Endodermal cell (in vitro differentiated cells): Measurements from ENCODE around the gene SLC19A1. TPM values are rescaled to one million over a fixed set of nuclear protein-coding genes. Genes with fewer than 3 reads are reported as not detected.

ENCODE experiments used
- DNase-seq: peaks from one replicate; pipeline ENCODE4 v3.0.0-alpha.2; 2017
- H3K27ac ChIP-seq: 2 replicates; pipeline ENCODE4 v1.5.1; 2013; ENCODE audit warnings: mild to moderate bottlenecking, low read depth, low read length, moderate library complexity
- H3K27me3 ChIP-seq: 2 replicates; pipeline ENCODE4 v1.6.1; 2013; ENCODE audit warnings: mild to moderate bottlenecking, low read length, moderate library complexity; ENCODE audit not compliant: insufficient read depth, control insufficient read depth, poor library complexity, severe bottlenecking
- H3K36me3 ChIP-seq: 2 replicates; pipeline ENCODE4 v1.7.0; 2013; ENCODE audit warnings: mild to moderate bottlenecking, low read length, moderate library complexity; ENCODE audit not compliant: control insufficient read depth, insufficient read depth
- H3K4me1 ChIP-seq: one replicate; pipeline ENCODE4 v1.7.0; 2013; ENCODE audit warnings: low read length; ENCODE audit not compliant: control insufficient read depth, insufficient read depth
- H3K4me3 ChIP-seq: 2 replicates; pipeline ENCODE4 v1.5.1; 2013; ENCODE audit warnings: mild to moderate bottlenecking, low read length, moderate library complexity
- H3K9ac ChIP-seq: 2 replicates; pipeline ENCODE4 v1.6.1; 2013; ENCODE audit warnings: mild to moderate bottlenecking, low read length, moderate library complexity; ENCODE audit not compliant: poor library complexity, severe bottlenecking; ENCODE audit errors: extremely low read depth
- H3K9me3 ChIP-seq: 2 replicates; pipeline ENCODE4 v1.6.1; 2013; ENCODE audit warnings: mild to moderate bottlenecking, low read length, moderate library complexity; ENCODE audit not compliant: control insufficient read depth
- H3K27ac Mint-ChIP-seq: 2 replicates; pipeline ENCODE4 v1.8.0; 2020; ENCODE audit warnings: mixed read lengths
- H3K27me3 Mint-ChIP-seq: 2 replicates; pipeline ENCODE4 v1.8.0; 2021; ENCODE audit warnings: mild to moderate bottlenecking, mixed read lengths; ENCODE audit not compliant: insufficient read depth
- H3K36me3 Mint-ChIP-seq: 2 replicates; pipeline ENCODE4 v1.8.0; 2020; ENCODE audit warnings: low read depth, mixed read lengths
- H3K4me1 Mint-ChIP-seq: 2 replicates; pipeline ENCODE4 v1.8.0; 2020; ENCODE audit warnings: mixed read lengths
- H3K4me3 Mint-ChIP-seq: 2 replicates; pipeline ENCODE4 v1.8.0; 2020; ENCODE audit warnings: mild to moderate bottlenecking, moderate library complexity, mixed read lengths
- H3K9me3 Mint-ChIP-seq: 2 replicates; pipeline ENCODE4 v1.8.0; 2020; ENCODE audit warnings: mild to moderate bottlenecking, mixed read lengths
- CTCF ChIP-seq: fragments of 200-600 bp; sonication (generic); conservative IDR thresholded peaks from 2 replicates; pipeline ENCODE4 v1.5.0; 2021; ENCODE audit warnings: antibody characterized with exemption, mild to moderate bottlenecking
- WGBS, 2 experiments: methylation state at CpG; one replicate each; pipeline versions ENCODE4 v1.1.5 to v1.1.7; 2013; ENCODE audit warnings: missing lambda C conversion rate in 2 of 2, mixed read lengths in 1 of 2; ENCODE audit not compliant: insufficient coverage in 1 of 2, insufficient read length in 1 of 2; 5-methylcytosine and 5-hydroxymethylcytosine counted together
- total RNA-seq, 2 donors: library from RNA; stranded (reverse); fragmentation: NEBNext Ultra II Directional in 1 of 2; extraction: Animal tissue kit (Norgen Biotek cat#: 25700) in 1 of 2; gene quantifications; 2 replicates in 1 of 2; 3 replicates in 1 of 2; pipeline ENCODE4 v1.2.1, GENCODE V29; 2021

SLC19A1 gene
- total RNA-seq, 2 donors from 2014 or later, result 28.8 to 29.4 TPM

- peaks cover 9% of the 10 kb centered on the region for H3K4me1 ChIP-seq
- TF ChIP-seq CTCF, result no peak
- 87 to 93% methylated on average over 15 to 27 of the region's 27 CpGs for WGBS, 2 experiments
- H3K9ac ChIP-seq, result no peak overlapping the region
- peaks cover 44% of the 10 kb centered on the region for H3K36me3 ChIP-seq
- peak overlapping the region; percentile 69 for H3K27ac Mint-ChIP-seq
- peaks cover 21% of the 10 kb centered on the region for H3K9me3 Mint-ChIP-seq
- no peak for DNase-seq
- no peaks in the 10 kb centered on the region for H3K27me3 ChIP-seq
- no peaks in the 10 kb centered on the region for H3K27me3 Mint-ChIP-seq
- H3K27ac ChIP-seq, result no peak overlapping the region
- peaks cover 44% of the 10 kb centered on the region for H3K36me3 Mint-ChIP-seq
- no peak overlapping the region for H3K4me3 Mint-ChIP-seq
- peaks cover 25% of the 10 kb centered on the region for H3K9me3 ChIP-seq
- H3K4me3 ChIP-seq, result no peak overlapping the region
- H3K4me1 Mint-ChIP-seq, result peaks cover 10% of the 10 kb centered on the region
Measured at GRCh38 chr21:45465611-45466329, 76.5 kb downstream of the SLC19A1 start.

GRCh38 chr21:45465105-45465504 is 77.1 kb downstream of the SLC19A1 start:
- H3K27ac Mint-ChIP-seq, result peak overlapping the region; percentile 69
- H3K4me1 Mint-ChIP-seq, result peaks cover 7% of the 10 kb centered on the region
- peaks cover 21% of the 10 kb centered on the region for H3K9me3 Mint-ChIP-seq
- no peak overlapping the region for H3K9ac ChIP-seq
- no peak for TF ChIP-seq CTCF
- peaks cover 48% of the 10 kb centered on the region for H3K36me3 Mint-ChIP-seq
- H3K4me1 ChIP-seq, result peaks cover 9% of the 10 kb centered on the region
- no peak overlapping the region for H3K4me3 Mint-ChIP-seq
- H3K27me3 Mint-ChIP-seq, result no peaks in the 10 kb centered on the region
- 96 to 100% methylated on average over 5 to 16 of the region's 16 CpGs for WGBS, 2 experiments
- no peaks in the 10 kb centered on the region for H3K27me3 ChIP-seq
- H3K27ac ChIP-seq, result no peak overlapping the region
- H3K9me3 ChIP-seq, result peaks cover 30% of the 10 kb centered on the region
- peaks cover 46% of the 10 kb centered on the region for H3K36me3 ChIP-seq
- DNase-seq, result no peak
- no peak overlapping the region for H3K4me3 ChIP-seq

- WGBS, 2 experiments, result 95 to 96% methylated on average over 5 of the region's 5 CpGs
- DNase-seq, result no peak
- peaks cover 47% of the 10 kb centered on the region for H3K36me3 Mint-ChIP-seq
- H3K4me1 Mint-ChIP-seq, result no peaks in the 10 kb centered on the region
- H3K27me3 Mint-ChIP-seq, result no peaks in the 10 kb centered on the region
- TF ChIP-seq CTCF, result no peak
- Histone ChIP-seq H3K9me3 (peaks cover 35% of the 10 kb centered on the region), H3K9ac (no peak overlapping the region), H3K27me3 (no peaks in the 10 kb centered on the region), H3K4me1 (peaks cover 5% of the 10 kb centered on the region), H3K4me3 (no peak overlapping the region), H3K36me3 (peaks cover 50% of the 10 kb centered on the region), H3K27ac (no peak overlapping the region)
- H3K9me3 Mint-ChIP-seq, result peaks cover 21% of the 10 kb centered on the region
- peak overlapping the region; percentile 0 for H3K27ac Mint-ChIP-seq
- no peak overlapping the region for H3K4me3 Mint-ChIP-seq
Measured at GRCh38 chr21:45464309-45464708, 77.9 kb downstream of the SLC19A1 start.
